Adrenal gland (tissue), 12 donors: Measurements from ENCODE around the gene GFRA1. TPM values are rescaled to one million over a fixed set of nuclear protein-coding genes. Genes with fewer than 3 reads are reported as not detected.

Experiments used
- DNase-seq, 7 donors: peaks; one replicate each; pipeline ENCODE4 v3.0.0-alpha.2; 2019 to 2020
- H3K27ac ChIP-seq, 5 donors: fragments of 200-600 bp; sonication (generic) in 4 of 5; 1 replicate in 3 of 5; 2 replicates in 2 of 5; pipeline versions ENCODE4 v1.5.1 to v1.8.0; 2016 to 2020; ENCODE audit warnings: mild to moderate bottlenecking in 1 of 5
- H3K27me3 ChIP-seq: fragments of 200-600 bp; 2 replicates; pipeline ENCODE4 v1.8.0; 2021
- H3K36me3 ChIP-seq, 2 donors: fragments of 200-600 bp; replicated peaks in 1 of 2; 1 replicate in 1 of 2; 2 replicates in 1 of 2; pipeline versions ENCODE4 v1.5.1 to v1.8.0; 2018 to 2022
- H3K4me1 ChIP-seq, 2 donors: fragments of 200-600 bp; replicated peaks in 1 of 2; 1 replicate in 1 of 2; 2 replicates in 1 of 2; pipeline versions ENCODE4 v1.5.1 to v1.8.0; 2018 to 2021
- H3K4me3 ChIP-seq, 4 donors: fragments of 200-600 bp; sonication (generic) in 3 of 4; one replicate each; pipeline ENCODE4 v1.5.1; 2016 to 2018
- H3K9me3 ChIP-seq, 3 donors: fragments of 200-600 bp; sonication (generic) in 1 of 3; replicated peaks in 1 of 3; 1 replicate in 2 of 3; 2 replicates in 1 of 3; pipeline versions ENCODE4 v1.5.1 to v1.8.0; 2016 to 2021
- CTCF ChIP-seq, 6 experiments: fragments of 450-650 bp in 4 of 6; fragments of 200-600 bp in 2 of 6; sonication (generic) in 1 of 6; IDR thresholded peaks; 1 replicate in 5 of 6; 2 replicates in 1 of 6; pipeline versions ENCODE4 v1.5.1 to v1.8.0; 2016 to 2021; ENCODE audit warnings: antibody characterized with exemption in 6 of 6, mild to moderate bottlenecking in 2 of 6, moderate library complexity in 1 of 6
- POLR2A ChIP-seq, 2 donors: fragments of 450-650 bp; IDR thresholded peaks; one replicate each; pipeline ENCODE4 v1.6.1; 2017; ENCODE audit warnings: antibody characterized with exemption in 2 of 2, mild to moderate bottlenecking in 2 of 2, moderate library complexity in 1 of 2
- WGBS, 4 donors: extraction: QIAGEN DNeasy Blood & Tissue Kit in 2 of 4; methylation state at CpG; one replicate each; pipeline versions ENCODE4 v1.1.5 to v1.1.7; 2013 to 2017; 5-methylcytosine and 5-hydroxymethylcytosine counted together
- intact Hi-C, 2 donors: fragments of 100-400 bp; cut with DNase I; formaldehyde crosslinking; loops; one replicate each; pipeline versions ENCODE4 v1.14.1 to v1.15.0; 2022 to 2023
- polyA plus RNA-seq, 3 donors: library from polyadenylated mRNA; stranded (reverse); fragments of 200-250 nt in 2 of 3; fragments of 350-450 nt in 1 of 3; fragmentation: Illumina TruSeq in 1 of 3; extraction: RNeasy Lipid Tissue Mini Kit (QIAGEN cat#74804) in 1 of 3; gene quantifications; one replicate each; pipeline ENCODE4 v1.2.3, GENCODE V29; 2013 to 2014
- total RNA-seq, 9 donors: library from RNA; depleted of rRNA in 4 of 9; stranded (reverse); fragments of >200 nt in 4 of 9; fragments of 120-200 nt in 1 of 9; fragmentation: NEBNext Ultra II Directional in 1 of 9; extraction: Animal tissue kit (Norgen Biotek cat#: 25700) in 1 of 9; gene quantifications; one replicate each; pipeline versions ENCODE4 v1.1.0 to v1.2.4, GENCODE V29; 2013 to 2023
- donor health status: healthy with polysubstance abuse.
- donor health status: Bipolar disorder and iron deficiency.
- donor health status: DM: yes; HTN: yes; CAD: no.
- donor health status: DM: no; HTN: no; CAD: no.
- donor health status: DM: no; HTN: no; CAD: no.
- donor health status: DM: yes; HTN: yes; CAD: no.

GFRA1 gene
- total and polyA plus RNA-seq, 12 donors, result 0.61 to 12.9 (median 2.6) TPM

- no peak for DNase-seq
- no peak for TF ChIP-seq CTCF (IDR thresholded peaks at IDR 0.05)
- TF ChIP-seq POLR2A (IDR thresholded peaks at IDR 0.05), result no peak
- WGBS, 4 donors, result 47 to 68% (median 57%) methylated on average over 3 of the region's 3 CpGs
- Histone ChIP-seq H3K27ac (no peak overlapping the region), H3K4me1 (no peaks in the 10 kb centered on the region), H3K36me3 (no peaks in the 10 kb centered on the region), H3K9me3 (no peaks in the 10 kb centered on the region), H3K4me3 (no peak overlapping the region), H3K27me3 (no peaks in the 10 kb centered on the region)
- intact Hi-C loops, result no loop called here
Measured at GRCh38 chr10:116108095-116108494, 164.9 kb downstream of the GFRA1 start.

- WGBS, 4 donors, result 85 to 90% (median 88%) methylated on average over 5 of the region's 5 CpGs
- intact Hi-C loops, result no loop called here
Measured at GRCh38 chr10:116106611-116107010, 166.4 kb downstream of the GFRA1 start.

GRCh38 chr10:116105264-116105663, 167.7 kb downstream of the GFRA1 start:
- TF ChIP-seq CTCF (IDR thresholded peaks at IDR 0.05) (no peak), POLR2A (IDR thresholded peaks at IDR 0.05) (no peak)
- no peak overlapping the region for H3K27ac ChIP-seq

More at GRCh38 chr10:116106611-116107010, 166.4 kb downstream of the GFRA1 start:
- H3K36me3 ChIP-seq, result no peaks in the 10 kb centered on the region
- DNase-seq, result no peak
- no peak overlapping the region for H3K4me3 ChIP-seq
- H3K9me3 ChIP-seq, result no peaks in the 10 kb centered on the region
- no peaks in the 10 kb centered on the region for H3K27me3 ChIP-seq
- no peak overlapping the region for H3K27ac ChIP-seq
- TF ChIP-seq CTCF (IDR thresholded peaks at IDR 0.05) (no peak), POLR2A (IDR thresholded peaks at IDR 0.05) (no peak)
- H3K4me1 ChIP-seq, result no peaks in the 10 kb centered on the region

GRCh38 chr10:116104210-116104932, 168.6 kb downstream of the GFRA1 start:
- DNase-seq, result peak in 1 of 7 donors; percentile 11
- no peaks in the 10 kb centered on the region for H3K27me3 ChIP-seq
- no peaks in the 10 kb centered on the region for H3K9me3 ChIP-seq
- H3K27ac ChIP-seq, result no peak overlapping the region
- intact Hi-C loops, result no loop called here
- no peaks in the 10 kb centered on the region for H3K4me1 ChIP-seq
- TF ChIP-seq CTCF (IDR thresholded peaks at IDR 0.05) (no peak), POLR2A (IDR thresholded peaks at IDR 0.05) (no peak)
- no peak overlapping the region for H3K4me3 ChIP-seq
- WGBS, 4 donors, result 79 to 89% (median 84%) methylated on average over 6 to 7 of the region's 7 CpGs
- no peaks in the 10 kb centered on the region for H3K36me3 ChIP-seq

More at GRCh38 chr10:116105264-116105663, 167.7 kb downstream of the GFRA1 start:
- Histone ChIP-seq H3K9me3 (no peaks in the 10 kb centered on the region), H3K36me3 (no peaks in the 10 kb centered on the region), H3K4me3 (no peak overlapping the region), H3K4me1 (no peaks in the 10 kb centered on the region), H3K27me3 (no peaks in the 10 kb centered on the region)
- WGBS, 4 donors, result 54 to 69% (median 62%) methylated on average over 4 of the region's 4 CpGs
- intact Hi-C loops, result no loop called here
- DNase-seq, result peak in 1 of 7 donors; percentile 3
